ENCODE results near the gene CLDN15. TPM values are rescaled to one million over a fixed set of nuclear protein-coding genes. Genes with fewer than 3 reads are reported as not detected.
A peak's percentile ranks its signal among the peaks of the same experiment; 100 is the strongest.
"Not testable (repeated sequence)": the region's sequence is repeated elsewhere in the genome, so short reads cannot be mapped to it uniquely, and the experiment has no call there.

Gene CLDN15
- total RNA-seq, result 6.4 TPM

DNA sequence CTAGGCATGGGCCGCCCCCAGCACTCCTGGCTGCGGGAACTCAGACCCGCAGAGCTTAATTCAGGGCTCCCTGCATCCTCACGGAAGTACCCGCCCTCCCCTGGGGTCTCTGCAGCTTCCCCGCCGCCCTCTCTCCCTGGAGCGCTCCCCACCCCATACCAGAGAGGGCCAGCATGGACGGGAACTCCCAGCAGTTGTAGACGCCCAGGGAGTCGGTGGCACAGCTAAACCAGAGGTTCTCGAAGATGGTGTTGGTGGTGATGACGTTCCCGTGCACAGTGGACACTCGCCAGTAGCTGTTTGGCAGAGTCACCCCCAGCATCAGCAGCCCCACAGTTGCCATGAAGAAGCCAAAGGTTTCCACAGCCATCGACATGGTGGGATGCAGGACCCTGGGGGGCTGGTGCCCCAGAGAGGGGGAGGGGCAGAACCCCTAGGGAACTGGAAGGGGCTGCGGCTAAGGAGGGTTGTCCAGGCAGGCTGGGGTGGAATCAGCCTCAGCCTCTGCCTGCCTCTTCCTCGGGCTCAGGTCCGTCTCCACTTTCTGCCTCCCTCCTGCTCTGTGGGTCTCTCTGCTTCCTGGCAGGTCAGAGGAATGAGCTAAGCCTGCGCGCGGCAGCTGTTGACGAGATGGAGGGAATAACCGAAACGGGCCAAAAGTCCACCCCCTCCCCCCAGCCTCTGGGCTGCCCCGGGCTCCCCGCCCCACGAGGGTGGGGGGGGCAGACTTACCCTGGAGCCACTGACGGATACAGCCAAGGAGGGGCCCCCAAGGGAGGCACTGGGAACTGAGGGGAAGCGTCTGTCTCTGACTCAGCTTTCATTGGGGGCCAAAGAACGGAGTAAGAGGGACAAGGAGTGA is at the start of gene CLDN15:
Gene CLDN15, minus strand, starts transcription at position 597 of the 862 bp plus-strand sequence. Its CDS starts 221 bp downstream, at position 376.
- DNase-seq, result no peak

DNA sequence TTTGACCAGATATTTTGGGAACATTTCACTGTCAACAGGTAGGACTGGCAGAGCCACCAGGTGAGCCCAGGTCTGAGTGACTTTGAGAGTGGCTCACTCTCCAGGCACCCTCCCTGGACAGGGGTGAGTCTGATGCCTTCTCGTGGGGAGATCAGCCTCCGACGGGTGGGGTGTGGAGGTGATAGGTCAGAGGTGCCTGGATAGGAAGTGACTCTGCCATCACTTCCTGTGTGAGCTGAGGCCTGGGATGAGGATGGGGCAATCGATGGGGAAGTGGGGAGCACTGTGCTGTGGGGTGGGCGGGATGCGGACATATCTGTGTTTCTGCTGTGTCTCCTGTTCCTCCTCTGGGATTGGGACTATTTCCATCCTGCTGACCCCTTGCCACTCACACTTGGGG is 49.4 kb upstream of the CLDN15 start:
- no peak for DNase-seq

- not testable (repeated sequence) for DNase-seq
These were observed 48.3 kb upstream of the CLDN15 start for GRCh38 chr7:101285880-101286279.

GRCh38 chr7:101285171-101285570 is 47.6 kb upstream of the CLDN15 start:
- DNase-seq, result no peak

- DNase-seq, result not testable (repeated sequence)
These were observed 43.3 kb upstream of the CLDN15 start for GRCh38 chr7:101280912-101281311.

GRCh38 chr7:101278461-101279292 is 41.1 kb upstream of the CLDN15 start:
- no peak for DNase-seq

DNA sequence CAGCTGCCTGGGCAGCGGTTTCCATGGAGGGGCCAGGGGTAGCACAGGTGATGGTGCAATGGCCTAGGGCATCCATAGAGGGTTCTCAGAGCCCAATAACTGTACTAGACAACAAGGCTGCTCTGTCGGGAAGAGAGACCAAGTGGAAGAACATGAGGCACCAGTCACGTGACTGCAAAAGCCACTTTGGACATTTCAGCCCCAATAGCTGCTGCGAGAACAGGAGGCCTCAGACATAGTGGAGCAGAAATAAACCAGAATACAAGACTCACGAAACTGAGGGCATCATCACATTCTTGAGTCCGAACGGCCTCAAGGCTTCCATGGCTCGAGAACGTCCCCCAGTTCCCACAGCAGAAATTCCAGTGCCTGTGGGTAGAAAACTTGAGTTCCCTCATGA is 39.6 kb upstream of the CLDN15 start:
- no peak for DNase-seq

DNA sequence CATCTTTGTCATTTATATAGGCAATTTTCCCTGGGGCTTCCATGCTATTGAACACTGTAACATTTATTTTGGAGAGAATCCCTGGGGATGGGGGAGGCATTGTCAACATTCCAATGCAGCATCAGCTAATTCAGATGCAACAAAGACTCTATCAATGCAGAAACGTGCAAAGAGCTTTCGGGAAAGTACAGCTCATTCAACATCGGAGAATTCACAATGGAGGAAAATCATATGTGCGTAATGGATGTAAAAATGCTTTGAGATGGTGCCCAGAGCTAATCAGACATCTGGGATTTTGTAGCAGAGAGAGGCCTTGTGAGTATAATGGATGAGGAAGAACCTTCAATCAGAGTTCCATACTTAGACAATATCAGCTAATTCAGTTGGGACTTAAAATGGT is 35.6 kb upstream of the CLDN15 start:
- no peak for DNase-seq

- DNase-seq, result no peak
These were observed 33.4 kb upstream of the CLDN15 start for GRCh38 chr7:101271021-101271420.

GRCh38 chr7:101269664-101270063 is 32.1 kb upstream of the CLDN15 start:
- DNase-seq, result no peak

- no peak for DNase-seq
These were observed 28.3 kb upstream of the CLDN15 start for GRCh38 chr7:101265622-101266516.

DNA sequence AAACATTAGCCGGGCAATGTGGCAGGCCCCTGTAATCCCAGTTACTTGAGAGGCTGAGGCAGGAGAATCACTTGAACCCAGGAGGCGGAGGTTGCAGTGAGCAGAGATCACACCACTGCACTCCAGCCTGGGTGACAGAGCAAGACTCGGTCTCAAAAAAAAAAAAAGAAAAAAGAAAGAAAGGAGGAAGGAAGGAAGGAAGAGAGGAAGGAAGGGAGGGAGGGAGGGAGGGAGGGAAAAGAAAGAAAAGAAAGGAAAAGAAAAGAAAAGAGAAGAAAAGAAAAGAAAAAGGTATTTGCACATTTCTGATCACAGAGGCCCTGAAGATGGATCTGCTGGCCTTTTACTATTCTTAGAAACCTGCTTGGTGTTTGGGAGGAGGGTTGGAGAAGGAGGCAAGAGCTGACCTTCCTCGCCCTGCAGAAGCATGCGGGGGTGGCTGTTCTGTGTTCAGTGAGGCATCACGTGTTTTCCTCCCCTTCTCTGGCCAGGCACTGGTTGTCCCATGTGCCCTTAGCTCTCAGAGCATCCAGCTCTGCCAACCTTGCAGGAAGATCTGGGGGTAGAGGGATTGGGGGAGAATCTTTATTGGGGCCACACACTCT is 26.6 kb upstream of the CLDN15 start:
- DNase-seq, result not testable (repeated sequence)

DNA sequence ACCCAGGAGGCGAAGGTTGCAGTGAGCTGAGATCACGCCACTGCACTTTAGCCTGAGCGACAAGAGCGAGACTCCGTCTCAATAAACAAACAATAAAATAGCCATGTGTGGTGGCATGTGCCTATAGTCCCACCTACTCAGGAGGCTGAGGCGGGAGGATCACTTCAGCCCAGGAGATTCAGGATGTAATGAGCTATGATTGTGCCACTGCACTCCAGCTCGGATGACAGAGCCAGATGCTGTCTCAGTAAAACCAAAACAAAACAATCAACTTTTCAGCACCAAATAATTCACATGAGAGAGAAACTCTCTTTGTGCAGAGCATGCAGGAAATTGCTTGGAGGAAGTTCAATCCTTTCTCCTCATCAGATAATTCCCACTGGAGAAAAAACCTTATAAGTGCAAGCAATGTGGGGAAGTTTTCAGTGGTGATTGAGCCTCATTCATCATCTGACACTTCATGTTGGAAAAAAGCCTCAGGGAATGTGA is 20.7 kb upstream of the CLDN15 start:
- no peak for DNase-seq

DNA sequence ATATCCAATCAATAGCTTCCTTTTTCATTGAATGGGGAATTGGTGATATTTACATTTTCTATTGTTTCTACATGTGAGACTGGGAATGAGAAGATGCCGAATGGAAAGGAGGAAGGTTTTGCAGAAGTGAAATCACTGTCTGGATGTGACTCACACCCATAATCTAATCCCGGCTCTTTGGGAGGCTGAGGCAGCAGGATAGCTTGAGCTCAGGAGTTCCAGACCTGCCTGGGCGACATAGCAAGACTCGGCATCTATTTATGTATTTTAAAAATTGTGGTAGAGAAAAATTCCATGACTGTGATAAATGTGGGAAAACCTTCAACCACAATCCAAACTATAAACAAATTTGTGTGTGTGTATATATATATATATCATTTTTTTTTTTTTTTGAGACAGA is 18.2 kb upstream of the CLDN15 start:
- DNase-seq, result no peak

DNA sequence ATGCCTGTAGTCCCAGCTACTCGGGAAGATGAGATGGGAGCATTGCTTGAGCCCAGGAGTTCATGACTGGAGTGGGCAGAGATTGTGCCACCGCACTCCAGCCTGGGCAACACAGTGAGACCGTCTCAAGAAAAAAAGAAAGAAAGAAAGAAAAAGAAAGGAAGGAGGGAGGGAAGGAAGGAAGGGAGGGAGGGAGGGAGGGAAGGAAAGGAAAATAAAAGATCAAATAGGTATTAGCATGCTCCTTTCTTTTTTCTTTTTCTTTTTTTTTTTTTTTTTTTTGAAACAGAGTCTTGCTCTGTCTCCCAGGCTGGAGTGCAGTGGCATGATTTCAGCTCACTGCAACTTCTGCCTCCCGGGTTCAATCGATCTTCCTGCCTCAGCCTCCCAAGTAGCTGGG is 15.6 kb upstream of the CLDN15 start:
- DNase-seq, result not testable (repeated sequence)

DNA sequence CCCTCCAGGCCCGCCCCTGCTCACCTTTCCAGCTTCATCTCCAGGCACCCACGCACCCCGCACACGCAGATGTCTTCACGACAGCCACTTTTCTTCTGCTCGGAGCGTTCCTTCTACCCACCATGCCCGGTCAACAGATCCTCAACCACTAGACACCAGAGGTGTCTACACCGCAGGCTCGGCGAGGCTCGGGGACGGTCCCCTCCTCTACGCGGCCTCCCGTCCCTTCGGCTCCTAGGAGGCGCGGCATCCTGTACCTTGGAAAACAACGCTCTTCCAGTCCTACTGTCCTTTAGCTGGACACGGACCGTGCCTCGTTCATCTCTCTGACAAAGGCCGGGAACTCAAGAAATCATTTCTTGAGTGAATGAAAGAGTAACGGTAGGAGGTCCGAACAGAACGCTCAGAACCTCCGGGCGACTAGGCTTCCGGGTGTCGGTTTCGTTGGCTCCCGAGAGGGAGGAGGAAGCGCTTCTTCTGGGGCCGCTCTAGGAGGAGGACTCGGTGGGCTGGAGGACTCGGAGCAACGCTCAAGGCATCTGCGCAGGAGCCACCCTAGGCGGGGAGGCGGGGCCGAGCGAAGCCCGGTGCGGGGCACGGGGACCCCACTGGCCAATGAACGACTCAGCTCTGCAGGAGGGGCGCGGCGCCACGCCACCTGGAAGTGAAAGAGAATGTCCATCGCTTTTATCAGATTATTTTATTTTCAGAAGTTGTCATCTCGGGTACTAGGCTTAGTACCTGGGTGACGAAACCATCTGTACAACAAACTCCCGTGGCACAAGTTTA is 14.5 kb upstream of the CLDN15 start:
- peak; percentile 95 for DNase-seq

GRCh38 chr7:101250324-101250723 is 12.7 kb upstream of the CLDN15 start:
- DNase-seq, result no peak

- no peak for DNase-seq
These were observed 10.7 kb upstream of the CLDN15 start for GRCh38 chr7:101248276-101248675.

DNA sequence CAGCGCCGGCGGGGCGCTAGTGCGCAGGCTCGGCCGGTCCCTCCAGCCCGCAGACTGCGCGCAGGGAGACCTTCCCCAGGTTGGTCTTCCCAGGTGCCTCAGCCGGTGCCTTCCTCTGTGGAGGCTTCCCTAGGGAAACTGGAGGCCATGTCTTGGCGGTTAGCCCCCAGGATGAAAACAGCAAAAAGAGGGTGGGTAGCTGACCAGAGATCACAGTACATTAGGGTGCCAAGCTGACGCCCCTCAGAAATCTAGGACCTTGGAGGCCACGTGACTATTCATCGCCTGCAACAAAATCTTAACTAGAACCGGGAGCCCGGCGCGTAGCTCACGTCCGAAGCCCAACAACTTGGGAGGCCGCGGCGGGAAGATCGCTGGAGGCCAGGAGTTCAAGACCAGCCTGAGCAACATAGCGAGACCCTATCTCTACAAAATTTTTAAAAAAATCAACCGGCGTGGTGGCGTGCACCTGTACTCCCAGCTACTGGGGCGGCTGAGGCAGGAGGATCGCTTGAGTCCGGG is 7.6 kb upstream of the CLDN15 start:
- no peak for DNase-seq

- peak; percentile 94 for DNase-seq
These were observed 7.0 kb upstream of the CLDN15 start, which contains the start of gene FIS1 for GRCh38 chr7:101244375-101245146. Gene FIS1 (minus strand): TSS chr7:101245081. CDS start chr7:101245004, 77 bp downstream.

Data from occipital lobe (tissue), 2 donors.